ENCODE data around the gene ST8SIA1. TPM values are rescaled to one million over a fixed set of nuclear protein-coding genes. Genes with fewer than 3 reads are reported as not detected.

The ST8SIA1 gene, protein sequence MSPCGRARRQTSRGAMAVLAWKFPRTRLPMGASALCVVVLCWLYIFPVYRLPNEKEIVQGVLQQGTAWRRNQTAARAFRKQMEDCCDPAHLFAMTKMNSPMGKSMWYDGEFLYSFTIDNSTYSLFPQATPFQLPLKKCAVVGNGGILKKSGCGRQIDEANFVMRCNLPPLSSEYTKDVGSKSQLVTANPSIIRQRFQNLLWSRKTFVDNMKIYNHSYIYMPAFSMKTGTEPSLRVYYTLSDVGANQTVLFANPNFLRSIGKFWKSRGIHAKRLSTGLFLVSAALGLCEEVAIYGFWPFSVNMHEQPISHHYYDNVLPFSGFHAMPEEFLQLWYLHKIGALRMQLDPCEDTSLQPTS
- total RNA-seq (2021; ENCODE audit: unreplicated experiment) = not detected
- polyA plus RNA-seq (2012) = not detected in 2 replicates
- percentile 3 among the genes with signal in this experiment for Bru-seq, nascent RNA
- BruChase-seq, experiment 1, labeled RNA remaining after a 6-hour chase = percentile 1 among the genes with signal in this experiment
- BruChase-seq, experiment 2, labeled RNA remaining after a 2-hour chase = percentile 3 among the genes with signal in this experiment
- long read RNA-seq = 0 reads

DNA sequence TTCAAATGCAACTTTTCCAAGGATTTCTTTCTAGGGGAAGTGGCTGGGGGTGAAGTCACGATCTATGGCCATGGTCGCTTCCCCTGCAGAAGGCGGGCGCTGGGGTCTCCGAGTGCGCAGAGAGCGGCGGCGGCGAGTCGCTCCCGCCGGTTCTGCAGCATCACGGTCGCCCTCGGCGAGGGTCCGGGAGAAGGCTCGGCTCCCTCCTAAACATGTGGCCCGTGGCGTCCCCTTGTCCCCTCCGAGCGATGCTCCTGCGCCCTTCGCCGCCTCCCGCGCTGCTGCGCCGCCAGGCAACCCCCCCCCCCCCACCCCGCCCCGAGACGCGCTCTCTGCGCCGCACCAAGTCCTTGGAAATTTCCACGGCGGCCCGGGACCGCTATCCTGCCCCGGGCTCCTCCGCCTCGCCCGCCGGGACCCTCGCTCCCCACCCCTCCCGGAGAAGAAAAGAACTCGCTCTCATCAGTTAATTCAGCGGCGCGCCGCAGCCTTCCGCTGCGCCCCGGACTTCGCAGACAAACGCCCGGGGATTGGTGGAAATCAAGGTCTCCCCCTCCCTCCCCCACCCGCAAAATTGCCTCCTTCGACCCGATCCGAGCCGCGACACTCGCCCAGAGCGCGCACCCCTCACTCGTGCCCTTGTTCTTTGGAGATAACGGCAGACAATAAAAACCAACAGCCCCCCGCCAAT, at the start of gene ST8SIA1:
ST8SIA1 (minus strand) TSS at position 298 of the 691 bp plus-strand sequence. CDS start 475 bp downstream, outside the sequence.
- ChIA-PET RAD21 (ENCODE audit: low non-redundant PET in 1 of 2, low total read pairs in 2 of 2, uncharacterized antibody in 2 of 2, unreplicated experiment in 2 of 2) (no interaction called here), POLR2A (no interaction called here), CTCF (no interaction called here)
- ATAC-seq (no peak), DNase-seq (ENCODE audit: low read depth, low spot score) (no peak)
- no peaks in the 10 kb centered on the region for H4K20me1 ChIP-seq (ENCODE audit: insufficient read depth)
- intact Hi-C loops (cut with micrococcal nuclease) = no loop called here
- no peaks in the 10 kb centered on the region for H3K4me1 ChIP-seq (ENCODE audit: control insufficient read depth in 1 of 2, insufficient read depth in 2 of 2, low read length in 2 of 2)
- no peaks in the 10 kb centered on the region for H3K36me3 ChIP-seq (ENCODE audit: control insufficient read depth in 1 of 2, insufficient read depth in 2 of 2, low read length in 2 of 2)
- no peaks in the 10 kb centered on the region for H3K79me2 ChIP-seq (ENCODE audit: insufficient read depth, low read length)
- BruUV-seq (replicated peaks) = no TSS peak
- H3K9me2 ChIP-seq (ENCODE audit: insufficient read depth) = no peaks in the 10 kb centered on the region
- H3K4me2 ChIP-seq (ENCODE audit: low read length) = no peak within 1 kb of the TSS
- H3K9ac ChIP-seq (ENCODE audit: low read length) = no peak within 1 kb of the TSS
- H2AFZ ChIP-seq (ENCODE audit: low read depth, low read length, poor library complexity, severe bottlenecking) = no peak within 1 kb of the TSS
- no peak within 1 kb of the TSS for H3K4me3 ChIP-seq (replicated peaks in 1 of 2; ENCODE audit: low read depth in 1 of 2, low read length in 2 of 2)
- TF ChIP-seq ZNF274 (IDR thresholded peaks at IDR 0.05; ENCODE audit: low read depth, low read length) (no peak), EGR1 (IDR thresholded peaks at IDR 0.05; ENCODE audit: low read depth) (no peak), FOSL1 (IDR thresholded peaks at IDR 0.05; ENCODE audit: low read depth) (no peak), ELF1 (IDR thresholded peaks at IDR 0.05; ENCODE audit: borderline replicate concordance, low read depth) (no peak), CBX3 (IDR thresholded peaks at IDR 0.05; ENCODE audit: low read depth) (no peak), SRF (IDR thresholded peaks at IDR 0.05; ENCODE audit: low read depth) (no peak), YY1 (IDR thresholded peaks at IDR 0.05; ENCODE audit: extremely low read depth, insufficient replicate concordance, low read depth, low read length) (no peak)
- no peaks in the 10 kb centered on the region; the same call in 1 of the 2 replicates for H3K27me3 ChIP-seq (ENCODE audit: insufficient read depth, low read length)
- H3K9me3 ChIP-seq (ENCODE audit: control insufficient read depth in 1 of 2, insufficient read depth in 1 of 2, low read depth in 1 of 2, low read length in 2 of 2) = no peaks in the 10 kb centered on the region
- no peak within 1 kb of the TSS for H3K27ac ChIP-seq (ENCODE audit: low read depth, low read length)

GRCh38 chr12:22380031-22380430, 45.5 kb upstream of the ST8SIA1 start:
- ChIA-PET POLR2A (no interaction called here), CTCF (no interaction called here), RAD21 (ENCODE audit: low non-redundant PET in 1 of 2, low total read pairs in 2 of 2, uncharacterized antibody in 2 of 2, unreplicated experiment in 2 of 2) (no interaction called here)
- TF ChIP-seq ZNF274 (IDR thresholded peaks at IDR 0.05; ENCODE audit: low read depth, low read length) (no peak), FOSL1 (IDR thresholded peaks at IDR 0.05; ENCODE audit: low read depth) (no peak), SIN3A (IDR thresholded peaks at IDR 0.05; ENCODE audit: low read depth) (no peak), REST (IDR thresholded peaks at IDR 0.05; ENCODE audit: low read depth) (no peak)
- TF ChIP-seq, protein P1, sequence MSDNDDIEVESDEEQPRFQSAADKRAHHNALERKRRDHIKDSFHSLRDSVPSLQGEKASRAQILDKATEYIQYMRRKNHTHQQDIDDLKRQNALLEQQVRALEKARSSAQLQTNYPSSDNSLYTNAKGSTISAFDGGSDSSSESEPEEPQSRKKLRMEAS (IDR thresholded peaks at IDR 0.05) = no peak
- intact Hi-C loops (cut with micrococcal nuclease) = no loop called here
- no peaks in the 10 kb centered on the region for H3K79me2 ChIP-seq (ENCODE audit: insufficient read depth, low read length)
- no peaks in the 10 kb centered on the region for H3K36me3 ChIP-seq (ENCODE audit: control insufficient read depth in 1 of 2, insufficient read depth in 2 of 2, low read length in 2 of 2)
- no peaks in the 10 kb centered on the region for H3K27me3 ChIP-seq (ENCODE audit: insufficient read depth, low read length)
- H3K4me1 ChIP-seq (ENCODE audit: control insufficient read depth in 1 of 2, insufficient read depth in 2 of 2, low read length in 2 of 2) = no peaks in the 10 kb centered on the region
- no peaks in the 10 kb centered on the region for H3K9me3 ChIP-seq (ENCODE audit: control insufficient read depth in 1 of 2, insufficient read depth in 1 of 2, low read depth in 1 of 2, low read length in 2 of 2)
- no peak overlapping the region for H3K9ac ChIP-seq (ENCODE audit: low read length)
- ATAC-seq (no peak), DNase-seq (ENCODE audit: low read depth, low spot score) (no peak)
- H3K4me3 ChIP-seq (replicated peaks in 1 of 2; ENCODE audit: low read depth in 1 of 2, low read length in 2 of 2) = no peak overlapping the region
- no peak overlapping the region for H3K27ac ChIP-seq (ENCODE audit: low read depth, low read length)
- no peaks in the 10 kb centered on the region for H4K20me1 ChIP-seq (ENCODE audit: insufficient read depth)
- no peaks in the 10 kb centered on the region for H3K9me2 ChIP-seq (ENCODE audit: insufficient read depth)
- BruUV-seq (replicated peaks) = no TSS peak
- no peak overlapping the region for H2AFZ ChIP-seq (ENCODE audit: low read depth, low read length, poor library complexity, severe bottlenecking)
- no peak overlapping the region for H3K4me2 ChIP-seq (ENCODE audit: low read length)
